ENCODE measurements around the gene PLOD3. TPM values are rescaled to one million over a fixed set of nuclear protein-coding genes. Genes with fewer than 3 reads are reported as not detected.

The PLOD3 gene
- total RNA-seq, 1 donor from 2014 or later = 161 TPM

DNA sequence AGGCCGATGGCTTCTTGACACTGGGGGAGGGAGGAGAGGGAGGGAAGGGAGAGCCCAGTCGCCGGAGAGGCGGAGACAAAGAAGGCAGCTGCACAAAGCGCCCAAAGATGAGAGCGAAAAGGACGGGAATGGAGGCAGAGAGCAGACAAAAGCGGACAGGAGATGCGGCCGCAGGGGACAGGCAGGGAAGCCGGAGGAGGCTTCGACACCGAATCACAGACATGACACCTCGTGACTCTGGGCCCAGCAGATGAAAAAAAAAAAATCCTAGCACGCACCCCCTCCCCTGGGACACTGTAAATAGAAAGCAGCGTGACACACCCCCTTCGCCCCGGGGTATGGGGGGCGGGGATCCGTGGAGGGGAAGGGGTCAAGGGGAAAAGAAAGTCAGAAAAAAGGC is 38.3 kb downstream of the PLOD3 start:
- Histone ChIP-seq H3K4me1 (ENCODE audit: insufficient read depth, low read length) (peaks cover 2% of the 10 kb centered on the region), H3K27me3 (ENCODE audit: insufficient read depth, low read length) (peaks cover 50% of the 10 kb centered on the region), H3K4me3 (ENCODE audit: insufficient read depth, low read depth, low read length) (no peak overlapping the region), H3K36me3 (ENCODE audit: insufficient read depth, low read length) (no peaks in the 10 kb centered on the region), H3K79me2 (ENCODE audit: insufficient read depth, low read length) (no peaks in the 10 kb centered on the region), H3K27ac (ENCODE audit: low read depth, low read length) (no peak overlapping the region), H3K9ac (ENCODE audit: low read length) (no peak overlapping the region), H3K4me2 (ENCODE audit: low read length) (peak overlapping the region; percentile 70), H4K20me1 (ENCODE audit: insufficient read depth, low read length) (no peaks in the 10 kb centered on the region), H2AFZ (ENCODE audit: low read depth, low read length) (no peak overlapping the region), H3K9me3 (ENCODE audit: insufficient read depth, low read depth, low read length) (peaks cover 4% of the 10 kb centered on the region)
- DNase-seq (ENCODE audit: low read depth) = no peak
- TF ChIP-seq EZH2 (IDR thresholded peaks at IDR 0.05; ENCODE audit: insufficient read depth, low read length) (no peak), CTCF (IDR thresholded peaks at IDR 0.05; ENCODE audit: insufficient read depth, low read depth, low read length) (no peak)
- Mint-ChIP-seq H3K4me1 (ENCODE audit: low read depth, unreplicated experiment) (peaks cover 2% of the 10 kb centered on the region), H3K9me3 (ENCODE audit: unreplicated experiment) (no peaks in the 10 kb centered on the region), H3K36me3 (ENCODE audit: low read depth, unreplicated experiment) (no peaks in the 10 kb centered on the region), H3K4me3 (ENCODE audit: unreplicated experiment) (peak overlapping the region; percentile 67), H3K27ac (ENCODE audit: unreplicated experiment) (no peak overlapping the region), H3K27me3 (ENCODE audit: low read depth, unreplicated experiment) (peaks cover 59% of the 10 kb centered on the region)
- FAIRE-seq = no peak

DNA sequence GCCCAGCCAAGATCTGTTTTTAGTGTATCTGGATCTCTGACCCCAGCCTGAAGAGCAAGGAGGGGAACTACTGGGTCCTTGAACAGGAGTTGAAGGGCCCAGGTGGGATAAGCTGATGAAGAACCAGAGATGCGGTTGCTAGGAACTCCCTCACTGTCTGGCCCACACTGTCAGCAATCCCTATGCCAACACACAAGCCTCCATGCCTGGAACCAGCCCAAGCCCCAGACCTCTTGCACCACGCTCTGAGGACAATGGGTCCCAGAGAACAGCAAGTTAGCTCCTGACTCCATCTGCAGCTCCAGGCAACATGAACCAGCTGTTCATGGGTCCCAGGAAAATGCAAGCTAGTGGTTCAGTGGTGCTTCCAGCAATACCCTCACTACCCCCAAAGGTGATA is 39.7 kb downstream of the PLOD3 start:
- Histone ChIP-seq H3K36me3 (ENCODE audit: insufficient read depth, low read length) (no peaks in the 10 kb centered on the region), H3K27me3 (ENCODE audit: insufficient read depth, low read length) (peaks cover 59% of the 10 kb centered on the region), H3K9ac (ENCODE audit: low read length) (no peak overlapping the region), H3K4me2 (ENCODE audit: low read length) (no peak overlapping the region), H3K79me2 (ENCODE audit: insufficient read depth, low read length) (no peaks in the 10 kb centered on the region), H2AFZ (ENCODE audit: low read depth, low read length) (no peak overlapping the region), H3K4me1 (ENCODE audit: insufficient read depth, low read length) (peaks cover 13% of the 10 kb centered on the region), H3K9me3 (ENCODE audit: insufficient read depth, low read depth, low read length) (peaks cover 6% of the 10 kb centered on the region), H3K4me3 (ENCODE audit: insufficient read depth, low read depth, low read length) (no peak overlapping the region), H3K27ac (ENCODE audit: low read depth, low read length) (no peak overlapping the region), H4K20me1 (ENCODE audit: insufficient read depth, low read length) (no peaks in the 10 kb centered on the region)
- Mint-ChIP-seq H3K4me3 (ENCODE audit: unreplicated experiment) (no peak overlapping the region), H3K36me3 (ENCODE audit: low read depth, unreplicated experiment) (no peaks in the 10 kb centered on the region), H3K27ac (ENCODE audit: unreplicated experiment) (no peak overlapping the region), H3K4me1 (ENCODE audit: low read depth, unreplicated experiment) (peaks cover 2% of the 10 kb centered on the region), H3K27me3 (ENCODE audit: low read depth, unreplicated experiment) (peaks cover 69% of the 10 kb centered on the region), H3K9me3 (ENCODE audit: unreplicated experiment) (no peaks in the 10 kb centered on the region)
- no peak for DNase-seq (ENCODE audit: low read depth)
- no peak for FAIRE-seq
- no peak for TF ChIP-seq CTCF (IDR thresholded peaks at IDR 0.05; ENCODE audit: insufficient read depth, low read depth, low read length)
- no peak for TF ChIP-seq EZH2 (IDR thresholded peaks at IDR 0.05; ENCODE audit: insufficient read depth, low read length)

GRCh38 chr7:101175664-101176063 is 41.7 kb downstream of the PLOD3 start:
- DNase-seq (ENCODE audit: low read depth) (no peak), FAIRE-seq (no peak)
- Mint-ChIP-seq H3K27me3 (ENCODE audit: low read depth, unreplicated experiment) (peaks cover 75% of the 10 kb centered on the region), H3K36me3 (ENCODE audit: low read depth, unreplicated experiment) (no peaks in the 10 kb centered on the region), H3K4me1 (ENCODE audit: low read depth, unreplicated experiment) (peaks cover 13% of the 10 kb centered on the region), H3K4me3 (ENCODE audit: unreplicated experiment) (no peak overlapping the region), H3K9me3 (ENCODE audit: unreplicated experiment) (peaks cover 7% of the 10 kb centered on the region), H3K27ac (ENCODE audit: unreplicated experiment) (no peak overlapping the region)
- no peak overlapping the region for H2AFZ ChIP-seq (ENCODE audit: low read depth, low read length)
- H3K36me3 ChIP-seq (ENCODE audit: insufficient read depth, low read length) = no peaks in the 10 kb centered on the region
- H3K27me3 ChIP-seq (ENCODE audit: insufficient read depth, low read length) = peaks cover 77% of the 10 kb centered on the region
- no peak overlapping the region for H3K9ac ChIP-seq (ENCODE audit: low read length)
- H3K4me2 ChIP-seq (ENCODE audit: low read length) = no peak overlapping the region
- H3K27ac ChIP-seq (ENCODE audit: low read depth, low read length) = no peak overlapping the region
- no peak overlapping the region for H3K4me3 ChIP-seq (ENCODE audit: insufficient read depth, low read depth, low read length)
- H3K4me1 ChIP-seq (ENCODE audit: insufficient read depth, low read length) = peaks cover 21% of the 10 kb centered on the region
- no peak for TF ChIP-seq EZH2 (IDR thresholded peaks at IDR 0.05; ENCODE audit: insufficient read depth, low read length)
- no peak for TF ChIP-seq CTCF (IDR thresholded peaks at IDR 0.05; ENCODE audit: insufficient read depth, low read depth, low read length)
- peaks cover 1% of the 10 kb centered on the region for H4K20me1 ChIP-seq (ENCODE audit: insufficient read depth, low read length)
- no peaks in the 10 kb centered on the region for H3K79me2 ChIP-seq (ENCODE audit: insufficient read depth, low read length)
- H3K9me3 ChIP-seq (ENCODE audit: insufficient read depth, low read depth, low read length) = peaks cover 6% of the 10 kb centered on the region
